ENCODE data around the gene RAPGEF5.

RAPGEF5 gene

DNA sequence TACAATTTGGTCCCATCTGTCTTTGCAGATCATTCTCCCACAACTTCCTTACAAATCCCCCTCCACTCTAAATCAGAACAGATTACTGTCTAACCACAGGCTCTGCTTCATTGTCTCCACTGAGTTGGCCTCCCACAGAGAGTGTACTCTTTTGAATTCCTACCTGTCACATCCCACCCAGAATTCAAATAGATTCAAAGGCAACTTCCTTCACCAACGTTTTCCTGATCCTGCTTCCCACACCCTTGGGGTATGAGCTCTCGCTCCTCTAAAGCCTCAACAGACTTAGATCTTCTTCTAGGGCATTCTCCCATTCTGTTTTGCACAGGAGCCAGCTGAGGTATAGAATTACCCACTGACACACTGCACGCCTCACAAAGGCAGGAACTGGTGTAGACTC, 213.5 kb downstream of the RAPGEF5 start:
- H3K4me3 ChIP-seq (ENCODE audit: low read length), result no peak overlapping the region
- no peaks in the 10 kb centered on the region for H3K9me3 ChIP-seq (ENCODE audit: low read length)
- H3K4me1 ChIP-seq (ENCODE audit: insufficient read depth, low read length), result peaks cover 39% of the 10 kb centered on the region
- no peaks in the 10 kb centered on the region for H3K27me3 ChIP-seq (ENCODE audit: insufficient read depth, low read length)
- H3K36me3 ChIP-seq (ENCODE audit: insufficient read depth, low read length), result no peaks in the 10 kb centered on the region
- H2AFZ ChIP-seq (ENCODE audit: low read depth, low read length), result no peak overlapping the region

DNA sequence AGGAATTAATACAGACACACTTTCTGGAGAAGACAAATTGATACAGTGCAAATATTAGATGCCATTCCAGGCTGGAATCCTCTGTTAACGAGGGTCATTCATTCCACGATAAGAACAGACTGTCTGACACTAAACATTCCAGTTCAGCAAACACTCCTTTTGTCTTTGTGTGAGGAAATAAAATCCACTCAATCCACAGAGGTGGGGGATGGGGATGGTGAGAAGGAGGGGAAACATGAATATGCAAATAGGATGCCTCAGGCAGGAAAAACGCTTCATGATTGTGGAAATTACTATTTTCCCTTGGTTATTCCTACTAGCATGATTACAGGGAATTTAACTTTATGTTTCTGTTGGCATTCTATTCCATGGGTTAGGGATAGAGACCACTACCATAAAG, 214.4 kb downstream of the RAPGEF5 start:
- Histone ChIP-seq H3K4me1 (ENCODE audit: insufficient read depth, low read length) (peaks cover 46% of the 10 kb centered on the region), H2AFZ (ENCODE audit: low read depth, low read length) (no peak overlapping the region), H3K9me3 (ENCODE audit: low read length) (no peaks in the 10 kb centered on the region), H3K4me3 (ENCODE audit: low read length) (no peak overlapping the region), H3K36me3 (ENCODE audit: insufficient read depth, low read length) (no peaks in the 10 kb centered on the region), H3K27me3 (ENCODE audit: insufficient read depth, low read length) (no peaks in the 10 kb centered on the region)

DNA sequence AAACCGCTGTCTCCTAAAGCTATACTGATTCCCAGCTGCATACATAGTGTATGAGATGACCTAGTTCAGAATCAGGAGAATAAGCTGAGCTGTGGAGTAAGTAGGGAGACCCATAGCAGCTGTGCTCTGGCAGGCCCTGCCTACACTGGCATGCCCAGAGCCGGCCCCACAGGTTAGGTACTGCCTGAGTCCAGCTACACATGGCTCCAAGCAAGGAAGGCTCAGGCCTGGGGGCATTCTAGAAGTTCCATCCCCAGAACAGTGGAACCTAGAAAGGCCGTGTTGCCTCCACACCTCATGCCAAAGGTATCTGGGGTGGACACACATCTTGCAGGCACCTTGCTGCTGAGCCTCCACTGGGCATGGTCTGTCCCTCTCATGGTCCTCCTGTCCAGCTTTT, 215.6 kb downstream of the RAPGEF5 start:
- Histone ChIP-seq H3K4me1 (ENCODE audit: insufficient read depth, low read length) (peaks cover 40% of the 10 kb centered on the region), H3K36me3 (ENCODE audit: insufficient read depth, low read length) (no peaks in the 10 kb centered on the region), H3K9me3 (ENCODE audit: low read length) (no peaks in the 10 kb centered on the region), H3K27me3 (ENCODE audit: insufficient read depth, low read length) (no peaks in the 10 kb centered on the region), H2AFZ (ENCODE audit: low read depth, low read length) (no peak overlapping the region), H3K4me3 (ENCODE audit: low read length) (no peak overlapping the region)

DNA sequence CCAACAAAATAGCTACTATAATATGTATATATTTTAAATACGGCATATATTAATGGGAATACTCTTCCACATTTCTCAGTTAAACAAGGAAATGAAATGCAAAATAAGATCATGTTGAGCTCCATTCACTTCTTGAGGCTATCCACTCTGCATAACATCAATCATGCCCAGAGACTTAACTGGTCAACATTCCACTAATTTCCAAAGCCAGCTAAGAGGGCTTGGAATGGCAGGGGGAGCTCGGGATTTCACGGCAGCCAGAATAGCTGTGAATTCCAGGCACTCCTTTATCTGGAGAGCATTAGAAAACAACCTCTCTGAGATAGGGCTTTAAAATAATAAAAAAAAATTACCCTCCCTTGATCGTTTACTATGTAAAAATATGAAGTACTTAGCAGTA, 216.4 kb downstream of the RAPGEF5 start:
- Histone ChIP-seq H3K36me3 (ENCODE audit: insufficient read depth, low read length) (no peaks in the 10 kb centered on the region), H2AFZ (ENCODE audit: low read depth, low read length) (no peak overlapping the region), H3K4me3 (ENCODE audit: low read length) (no peak overlapping the region), H3K9me3 (ENCODE audit: low read length) (no peaks in the 10 kb centered on the region), H3K27me3 (ENCODE audit: insufficient read depth, low read length) (no peaks in the 10 kb centered on the region), H3K4me1 (ENCODE audit: insufficient read depth, low read length) (peaks cover 40% of the 10 kb centered on the region)

DNA sequence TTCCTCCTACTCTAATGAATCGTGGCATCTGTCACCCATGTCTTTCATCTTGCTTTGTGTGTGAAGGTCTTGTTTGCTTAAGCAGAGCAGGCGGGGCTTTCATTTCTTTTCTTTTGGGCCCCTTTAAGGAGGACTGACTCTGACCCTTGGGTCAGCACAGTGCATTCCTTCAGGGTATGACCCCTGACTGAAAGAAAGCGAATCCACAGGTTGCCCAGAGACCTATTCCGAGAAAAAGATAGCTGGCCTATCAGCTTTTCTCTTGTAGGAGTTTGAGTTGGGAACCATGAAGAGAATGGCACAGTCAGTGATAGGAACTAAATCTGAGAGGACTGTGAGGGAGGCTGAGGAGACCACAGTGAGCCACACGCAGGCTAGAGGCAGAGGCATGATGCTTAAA, 218.1 kb downstream of the RAPGEF5 start:
- peaks cover 40% of the 10 kb centered on the region for H3K4me1 ChIP-seq (ENCODE audit: insufficient read depth, low read length)
- H2AFZ ChIP-seq (ENCODE audit: low read depth, low read length), result no peak overlapping the region
- no peaks in the 10 kb centered on the region for H3K36me3 ChIP-seq (ENCODE audit: insufficient read depth, low read length)
- no peaks in the 10 kb centered on the region for H3K9me3 ChIP-seq (ENCODE audit: low read length)
- H3K4me3 ChIP-seq (ENCODE audit: low read length), result no peak overlapping the region
- no peaks in the 10 kb centered on the region for H3K27me3 ChIP-seq (ENCODE audit: insufficient read depth, low read length)

DNA sequence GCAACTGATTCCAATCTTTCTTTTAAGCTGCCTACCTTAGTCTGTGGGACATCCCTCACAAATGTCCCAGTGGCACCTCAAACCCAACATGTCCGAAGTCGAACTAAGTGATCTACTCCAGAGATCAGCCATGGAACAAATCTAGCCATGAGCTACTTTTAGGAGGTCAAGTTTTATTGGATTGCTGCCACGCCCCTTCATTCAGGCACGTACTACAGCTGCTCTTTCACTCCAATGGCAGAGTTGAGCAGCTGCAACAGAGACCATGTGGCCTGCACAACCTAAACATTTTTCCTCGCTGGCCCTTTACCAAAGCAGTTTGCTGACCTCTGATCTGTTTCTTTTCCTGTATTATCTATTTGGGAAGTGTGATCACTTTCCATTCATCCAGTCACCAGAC, 218.8 kb downstream of the RAPGEF5 start:
- Histone ChIP-seq H3K4me1 (ENCODE audit: insufficient read depth, low read length) (peaks cover 37% of the 10 kb centered on the region), H3K36me3 (ENCODE audit: insufficient read depth, low read length) (no peaks in the 10 kb centered on the region)

DNA sequence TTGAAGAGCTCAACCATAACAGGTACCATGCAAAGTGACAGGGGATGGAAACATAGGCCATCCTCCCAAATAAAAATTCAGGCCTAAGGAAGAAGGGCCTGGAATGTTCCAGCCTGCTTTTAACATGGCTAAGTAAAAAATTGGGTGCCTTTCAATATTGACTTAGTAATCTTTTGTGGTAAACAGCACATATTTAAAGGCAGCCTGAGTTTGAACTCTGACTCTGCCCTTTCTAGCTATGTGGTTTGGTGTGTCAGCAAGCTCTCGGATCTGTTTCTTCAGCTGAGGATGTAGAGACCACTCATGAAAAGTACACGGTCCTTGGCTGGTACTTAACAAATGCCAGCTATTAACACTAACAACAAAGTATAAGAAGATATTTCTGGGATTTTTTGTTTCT, 219.5 kb downstream of the RAPGEF5 start:
- H3K4me1 ChIP-seq (ENCODE audit: insufficient read depth, low read length), result peaks cover 31% of the 10 kb centered on the region

More for the DNA sequence above, 218.8 kb downstream of the RAPGEF5 start:
- Histone ChIP-seq H3K27me3 (ENCODE audit: insufficient read depth, low read length) (no peaks in the 10 kb centered on the region), H3K4me3 (ENCODE audit: low read length) (no peak overlapping the region), H3K9me3 (ENCODE audit: low read length) (no peaks in the 10 kb centered on the region), H2AFZ (ENCODE audit: low read depth, low read length) (no peak overlapping the region)

DNA sequence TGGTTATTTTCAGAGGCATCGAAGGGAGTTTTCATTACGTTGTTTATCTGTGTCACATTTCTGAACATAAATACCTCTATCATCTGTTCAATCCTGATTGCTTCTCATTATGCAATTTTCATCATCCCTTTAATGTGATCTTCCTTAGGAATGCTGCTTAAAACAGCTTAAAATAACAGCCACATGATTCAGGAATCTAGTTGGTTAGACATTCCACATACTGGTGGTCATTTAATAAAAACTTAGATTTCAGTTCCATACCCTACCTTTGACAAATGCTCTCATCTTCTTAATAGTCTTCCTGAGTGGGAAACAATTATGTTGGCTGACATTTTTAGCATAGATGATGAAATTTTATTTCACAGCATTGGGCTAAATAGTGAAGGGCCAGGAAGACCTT, 219.9 kb downstream of the RAPGEF5 start:
- H3K4me1 ChIP-seq (ENCODE audit: insufficient read depth, low read length), result peaks cover 29% of the 10 kb centered on the region
- no peaks in the 10 kb centered on the region for H3K36me3 ChIP-seq (ENCODE audit: insufficient read depth, low read length)
- no peak overlapping the region for H2AFZ ChIP-seq (ENCODE audit: low read depth, low read length)
- H3K4me3 ChIP-seq (ENCODE audit: low read length), result no peak overlapping the region
- no peaks in the 10 kb centered on the region for H3K9me3 ChIP-seq (ENCODE audit: low read length)
- no peaks in the 10 kb centered on the region for H3K27me3 ChIP-seq (ENCODE audit: insufficient read depth, low read length)

More for the DNA sequence above, 219.5 kb downstream of the RAPGEF5 start:
- no peaks in the 10 kb centered on the region for H3K9me3 ChIP-seq (ENCODE audit: low read length)
- H3K27me3 ChIP-seq (ENCODE audit: insufficient read depth, low read length), result no peaks in the 10 kb centered on the region
- no peaks in the 10 kb centered on the region for H3K36me3 ChIP-seq (ENCODE audit: insufficient read depth, low read length)
- no peak overlapping the region for H3K4me3 ChIP-seq (ENCODE audit: low read length)
- H2AFZ ChIP-seq (ENCODE audit: low read depth, low read length), result no peak overlapping the region

DNA sequence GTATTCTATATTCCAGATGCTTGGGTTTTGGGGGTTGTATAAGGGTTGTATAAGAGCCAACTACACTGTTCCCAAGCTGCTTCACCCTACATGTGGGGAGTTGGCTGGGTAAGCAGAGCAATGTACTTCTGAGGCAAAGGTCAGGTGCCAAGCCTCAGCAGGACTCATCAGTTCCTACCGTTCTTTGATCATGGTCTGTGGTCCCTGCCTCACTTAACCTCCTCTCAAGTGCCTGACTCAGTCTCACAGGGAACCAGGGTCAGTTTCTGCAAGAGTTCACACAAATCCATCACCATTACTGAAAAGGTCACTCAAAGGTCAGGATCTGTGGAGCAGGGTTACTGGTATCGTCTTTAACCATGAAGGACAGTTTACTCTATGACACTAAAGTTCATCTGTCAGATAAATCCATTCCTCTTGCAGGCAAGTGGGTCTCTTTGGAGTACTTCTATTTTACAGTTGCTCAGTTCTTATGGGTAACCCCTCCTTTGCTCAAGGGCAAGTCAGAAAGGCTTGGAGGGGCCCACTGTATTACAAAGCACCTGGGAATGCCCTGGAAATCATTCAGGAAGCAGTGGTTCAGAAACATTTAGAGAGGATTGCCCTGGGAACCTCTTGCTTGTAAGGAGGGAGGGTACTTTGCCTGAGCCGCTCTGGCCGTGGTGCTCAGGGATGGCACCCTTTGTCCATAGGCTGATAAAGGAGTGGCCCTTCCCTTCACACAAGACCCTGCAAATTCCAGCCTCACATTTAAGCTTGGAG, 227.0 kb downstream of the RAPGEF5 start:
- H3K36me3 ChIP-seq (ENCODE audit: insufficient read depth, low read length), result no peaks in the 10 kb centered on the region
- H3K9me3 ChIP-seq (ENCODE audit: low read length), result no peaks in the 10 kb centered on the region

DNA sequence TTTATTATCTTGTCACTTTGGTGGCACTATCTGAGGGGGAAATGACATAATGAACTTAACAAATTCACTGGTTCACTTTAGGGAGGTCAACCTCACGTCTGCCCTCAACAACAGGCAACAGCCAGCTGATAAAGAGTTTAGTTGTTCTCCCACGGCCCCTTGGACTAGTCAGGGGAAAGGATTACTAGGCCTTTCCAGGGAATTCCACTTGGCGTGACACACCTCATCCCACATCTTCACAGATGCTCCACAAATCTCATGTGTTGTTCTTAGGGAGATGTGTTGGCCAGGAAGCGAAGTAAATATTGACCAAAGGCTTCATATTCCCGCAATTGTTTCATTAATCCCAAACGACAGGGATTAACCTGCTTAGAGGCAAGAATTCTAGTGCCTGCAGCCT, 227.8 kb downstream of the RAPGEF5 start:
- H3K27me3 ChIP-seq (ENCODE audit: insufficient read depth, low read length), result no peaks in the 10 kb centered on the region
- H3K36me3 ChIP-seq (ENCODE audit: insufficient read depth, low read length), result no peaks in the 10 kb centered on the region
- no peaks in the 10 kb centered on the region for H3K9me3 ChIP-seq (ENCODE audit: low read length)
- H2AFZ ChIP-seq (ENCODE audit: low read depth, low read length), result no peak overlapping the region
- peaks cover 13% of the 10 kb centered on the region for H3K4me1 ChIP-seq (ENCODE audit: insufficient read depth, low read length)
- no peak overlapping the region for H3K4me3 ChIP-seq (ENCODE audit: low read length)

More for the DNA sequence above, 227.0 kb downstream of the RAPGEF5 start:
- no peak overlapping the region for H3K4me3 ChIP-seq (ENCODE audit: low read length)
- H2AFZ ChIP-seq (ENCODE audit: low read depth, low read length), result no peak overlapping the region
- H3K4me1 ChIP-seq (ENCODE audit: insufficient read depth, low read length), result peaks cover 8% of the 10 kb centered on the region
- no peaks in the 10 kb centered on the region for H3K27me3 ChIP-seq (ENCODE audit: insufficient read depth, low read length)

DNA sequence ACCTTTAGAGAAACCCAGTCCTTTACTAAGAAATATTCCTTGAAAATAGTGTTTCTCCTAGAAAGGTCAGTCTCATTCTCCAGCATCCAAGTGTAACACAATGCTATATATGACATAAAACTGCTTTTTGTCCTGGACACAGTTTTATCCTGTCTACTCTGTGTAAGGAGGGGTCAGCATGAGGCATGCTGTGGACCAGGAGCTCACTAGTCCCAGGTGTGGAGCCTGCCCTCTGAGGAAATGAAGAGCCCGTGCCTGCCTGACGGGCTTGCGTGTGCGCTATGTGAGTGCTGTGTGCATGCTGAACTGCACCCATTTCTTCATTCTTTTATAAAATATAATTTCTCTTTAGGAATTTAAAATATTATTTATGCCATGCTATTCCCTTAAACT, 228.4 kb downstream of the RAPGEF5 start:
- peaks cover 13% of the 10 kb centered on the region for H3K4me1 ChIP-seq (ENCODE audit: insufficient read depth, low read length)
- no peaks in the 10 kb centered on the region for H3K36me3 ChIP-seq (ENCODE audit: insufficient read depth, low read length)
- H3K27me3 ChIP-seq (ENCODE audit: insufficient read depth, low read length), result no peaks in the 10 kb centered on the region

DNA sequence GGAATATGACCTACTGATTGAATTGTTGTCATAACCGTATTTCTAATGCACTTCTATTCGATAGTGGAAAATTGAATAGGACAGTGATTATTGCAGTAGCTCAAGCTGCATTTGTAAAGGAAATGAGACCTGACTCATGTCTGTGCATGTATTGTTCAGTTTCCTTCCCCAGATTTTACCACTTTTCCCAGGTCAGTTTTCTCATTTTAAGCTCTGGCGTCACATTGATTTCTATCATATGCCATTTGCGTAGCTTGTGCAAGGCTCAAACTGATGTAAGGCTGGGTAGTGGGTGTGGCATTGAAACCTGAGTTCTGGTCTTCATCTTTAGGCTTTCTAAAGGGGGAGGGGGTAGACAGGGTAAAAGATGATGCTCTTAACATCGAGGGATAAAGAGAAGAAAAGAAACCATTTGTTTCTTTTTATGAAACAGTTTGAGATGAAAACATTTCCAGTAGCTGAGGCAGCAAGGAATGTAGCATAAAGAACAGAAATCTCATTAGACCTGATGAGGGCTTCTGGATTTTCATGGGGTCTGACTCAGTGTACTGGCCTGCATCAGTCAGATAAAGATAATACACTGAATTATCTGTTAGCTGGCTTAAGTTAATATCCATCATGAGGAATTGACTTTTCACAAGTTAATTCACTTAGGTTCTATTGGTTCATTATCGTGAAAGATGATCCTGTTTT, 229.0 kb downstream of the RAPGEF5 start:
- H3K9me3 ChIP-seq (ENCODE audit: low read length), result no peaks in the 10 kb centered on the region
- no peaks in the 10 kb centered on the region for H3K27me3 ChIP-seq (ENCODE audit: insufficient read depth, low read length)
- peaks cover 13% of the 10 kb centered on the region for H3K4me1 ChIP-seq (ENCODE audit: insufficient read depth, low read length)
- H2AFZ ChIP-seq (ENCODE audit: low read depth, low read length), result no peak overlapping the region
- H3K36me3 ChIP-seq (ENCODE audit: insufficient read depth, low read length), result no peaks in the 10 kb centered on the region
- no peak overlapping the region for H3K4me3 ChIP-seq (ENCODE audit: low read length)

More for the DNA sequence above, 228.4 kb downstream of the RAPGEF5 start:
- H2AFZ ChIP-seq (ENCODE audit: low read depth, low read length), result no peak overlapping the region
- no peaks in the 10 kb centered on the region for H3K9me3 ChIP-seq (ENCODE audit: low read length)
- H3K4me3 ChIP-seq (ENCODE audit: low read length), result no peak overlapping the region

DNA sequence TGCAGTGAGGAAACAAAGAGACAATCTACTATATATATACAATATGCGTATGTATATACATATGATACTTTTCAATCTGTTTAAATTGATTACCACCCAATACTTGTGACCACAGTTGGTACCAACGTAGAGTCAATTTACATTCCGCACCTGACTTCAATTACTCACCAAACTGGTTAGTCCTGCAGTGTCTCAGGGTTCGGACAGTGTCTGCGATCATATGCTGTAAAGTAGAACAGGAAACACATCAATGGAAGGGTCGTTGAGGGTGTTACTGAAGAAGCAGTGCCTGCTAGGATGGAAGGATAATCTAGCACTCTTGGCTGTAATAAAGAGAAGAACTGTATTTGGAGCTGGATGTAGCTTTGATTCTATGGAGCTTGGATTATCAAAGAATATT, 231.5 kb downstream of the RAPGEF5 start:
- Histone ChIP-seq H3K9me3 (ENCODE audit: low read length) (no peaks in the 10 kb centered on the region), H3K4me3 (ENCODE audit: low read length) (no peak overlapping the region), H3K36me3 (ENCODE audit: insufficient read depth, low read length) (no peaks in the 10 kb centered on the region), H3K4me1 (ENCODE audit: insufficient read depth, low read length) (peaks cover 13% of the 10 kb centered on the region), H2AFZ (ENCODE audit: low read depth, low read length) (no peak overlapping the region), H3K27me3 (ENCODE audit: insufficient read depth, low read length) (no peaks in the 10 kb centered on the region)
